Pulmonary artery endothelial cell (primary cell): Measurements from ENCODE around the gene GRIA4. TPM values are rescaled to one million over a fixed set of nuclear protein-coding genes. Genes with fewer than 3 reads are reported as not detected.

ENCODE experiments used
- DNase-seq: peaks from one replicate; pipeline ENCODE4 v3.0.0-alpha.2; 2011; ENCODE audit warnings: low read depth, low spot score
- total RNA-seq: library from RNA; depleted of rRNA; stranded (reverse); fragments of >200 nt; gene quantifications from 2 replicates; pipeline ENCODE4 v1.2.3, GENCODE V29; 2014

GRIA4 gene
- total RNA-seq, 1 donor from 2014 or later, result 1.5 TPM

- DNase-seq, result no peak
Observed at GRCh38 chr11:105786741-105787140, 176.9 kb downstream of the GRIA4 start.

- DNase-seq, result no peak
Observed at GRCh38 chr11:105789579-105790420, 179.9 kb downstream of the GRIA4 start.

GRCh38 chr11:105790840-105791239 is 181.0 kb downstream of the GRIA4 start:
- DNase-seq, result no peak

- no peak for DNase-seq
Observed at GRCh38 chr11:105793092-105793491, 183.2 kb downstream of the GRIA4 start.

GRCh38 chr11:105799263-105799662 is 189.4 kb downstream of the GRIA4 start:
- no peak for DNase-seq

GRCh38 chr11:105799728-105800462 is 190.0 kb downstream of the GRIA4 start:
- DNase-seq, result no peak

- no peak for DNase-seq
Observed at GRCh38 chr11:105802390-105802789, 192.5 kb downstream of the GRIA4 start.

GRCh38 chr11:105811242-105811641 is 201.4 kb downstream of the GRIA4 start:
- DNase-seq, result no peak

GRCh38 chr11:105821372-105821771 is 211.5 kb downstream of the GRIA4 start:
- no peak for DNase-seq

- no peak for DNase-seq
Observed at GRCh38 chr11:105821781-105822180, 211.9 kb downstream of the GRIA4 start.

- no peak for DNase-seq
Observed at GRCh38 chr11:105823495-105824033, 213.7 kb downstream of the GRIA4 start.

- DNase-seq, result no peak
Observed at GRCh38 chr11:105824457-105825013, 214.7 kb downstream of the GRIA4 start.

GRCh38 chr11:105825141-105825540 is 215.3 kb downstream of the GRIA4 start:
- DNase-seq, result no peak

GRCh38 chr11:105827906-105828305 is 218.0 kb downstream of the GRIA4 start:
- DNase-seq, result no peak

- no peak for DNase-seq
Observed at GRCh38 chr11:105829084-105829483, 219.2 kb downstream of the GRIA4 start.

- DNase-seq, result no peak
Observed at GRCh38 chr11:105834461-105834860, 224.6 kb downstream of the GRIA4 start.

- DNase-seq, result no peak
Observed at GRCh38 chr11:105838668-105839384, 229.0 kb downstream of the GRIA4 start.

- DNase-seq, result no peak
Observed at GRCh38 chr11:105840391-105840790, 230.5 kb downstream of the GRIA4 start.

- no peak for DNase-seq
Observed at GRCh38 chr11:105852403-105852802, 242.5 kb downstream of the GRIA4 start.

GRCh38 chr11:105854269-105854668 is 244.4 kb downstream of the GRIA4 start:
- no peak for DNase-seq

- DNase-seq, result no peak
Observed at GRCh38 chr11:105856954-105857353, 247.1 kb downstream of the GRIA4 start.
